ENCODE results near the gene SPECC1L. TPM values are rescaled to one million over a fixed set of nuclear protein-coding genes. Genes with fewer than 3 reads are reported as not detected.

Gene SPECC1L
- total RNA-seq, 1 donor from 2014 or later, result 79.5 TPM

GRCh38 chr22:24442352-24442744 is 171.7 kb downstream of the SPECC1L start:
- peaks cover 19% of the 10 kb centered on the region for H3K4me1 Mint-ChIP-seq (ENCODE audit: unreplicated experiment)
- no peaks in the 10 kb centered on the region for H3K9me3 Mint-ChIP-seq (ENCODE audit: unreplicated experiment)
- H3K27ac Mint-ChIP-seq (ENCODE audit: unreplicated experiment), result no peak overlapping the region
- no peak overlapping the region for H3K4me3 Mint-ChIP-seq (ENCODE audit: unreplicated experiment)
- TF ChIP-seq, protein P1, sequence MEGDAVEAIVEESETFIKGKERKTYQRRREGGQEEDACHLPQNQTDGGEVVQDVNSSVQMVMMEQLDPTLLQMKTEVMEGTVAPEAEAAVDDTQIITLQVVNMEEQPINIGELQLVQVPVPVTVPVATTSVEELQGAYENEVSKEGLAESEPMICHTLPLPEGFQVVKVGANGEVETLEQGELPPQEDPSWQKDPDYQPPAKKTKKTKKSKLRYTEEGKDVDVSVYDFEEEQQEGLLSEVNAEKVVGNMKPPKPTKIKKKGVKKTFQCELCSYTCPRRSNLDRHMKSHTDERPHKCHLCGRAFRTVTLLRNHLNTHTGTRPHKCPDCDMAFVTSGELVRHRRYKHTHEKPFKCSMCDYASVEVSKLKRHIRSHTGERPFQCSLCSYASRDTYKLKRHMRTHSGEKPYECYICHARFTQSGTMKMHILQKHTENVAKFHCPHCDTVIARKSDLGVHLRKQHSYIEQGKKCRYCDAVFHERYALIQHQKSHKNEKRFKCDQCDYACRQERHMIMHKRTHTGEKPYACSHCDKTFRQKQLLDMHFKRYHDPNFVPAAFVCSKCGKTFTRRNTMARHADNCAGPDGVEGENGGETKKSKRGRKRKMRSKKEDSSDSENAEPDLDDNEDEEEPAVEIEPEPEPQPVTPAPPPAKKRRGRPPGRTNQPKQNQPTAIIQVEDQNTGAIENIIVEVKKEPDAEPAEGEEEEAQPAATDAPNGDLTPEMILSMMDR (IDR thresholded peaks at IDR 0.05), result no peak
- DNase-seq (ENCODE audit: extremely low spot score, unreplicated experiment), result no peak
- no peaks in the 10 kb centered on the region for H3K27me3 Mint-ChIP-seq (ENCODE audit: unreplicated experiment)
- H3K36me3 Mint-ChIP-seq (ENCODE audit: unreplicated experiment), result no peaks in the 10 kb centered on the region

DNA sequence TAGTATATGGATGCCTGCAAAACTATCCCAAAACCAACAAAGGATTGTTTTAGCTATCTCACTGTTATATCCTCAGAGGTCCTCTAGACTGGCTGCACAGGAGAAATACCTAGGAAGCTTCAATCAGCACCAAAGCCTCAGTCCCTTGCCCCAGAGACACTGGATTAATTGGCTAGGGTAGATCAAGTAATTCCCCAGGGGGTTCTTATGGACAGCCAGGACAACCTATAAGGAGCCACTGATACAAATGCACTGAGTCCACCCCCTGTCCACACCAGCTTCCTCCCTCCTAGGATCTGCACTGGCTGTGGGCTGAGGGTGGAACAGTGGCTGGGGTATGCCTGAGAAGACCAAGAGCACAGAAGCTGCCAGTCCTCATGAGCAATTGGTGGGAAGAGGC is 173.0 kb downstream of the SPECC1L start:
- H3K27me3 Mint-ChIP-seq (ENCODE audit: unreplicated experiment), result no peaks in the 10 kb centered on the region
- DNase-seq (ENCODE audit: extremely low spot score, unreplicated experiment), result no peak
- H3K27ac Mint-ChIP-seq (ENCODE audit: unreplicated experiment), result no peak overlapping the region
- no peaks in the 10 kb centered on the region for H3K9me3 Mint-ChIP-seq (ENCODE audit: unreplicated experiment)
- peaks cover 10% of the 10 kb centered on the region for H3K4me1 Mint-ChIP-seq (ENCODE audit: unreplicated experiment)
- H3K4me3 Mint-ChIP-seq (ENCODE audit: unreplicated experiment), result no peak overlapping the region
- H3K36me3 Mint-ChIP-seq (ENCODE audit: unreplicated experiment), result no peaks in the 10 kb centered on the region
- TF ChIP-seq, protein P1 (IDR thresholded peaks at IDR 0.05), result no peak

- Mint-ChIP-seq H3K27me3 (ENCODE audit: unreplicated experiment) (no peaks in the 10 kb centered on the region), H3K4me3 (ENCODE audit: unreplicated experiment) (no peak overlapping the region)
Observed at GRCh38 chr22:24444251-24444650, 173.6 kb downstream of the SPECC1L start.

GRCh38 chr22:24444729-24445466 is 174.3 kb downstream of the SPECC1L start:
- no peaks in the 10 kb centered on the region for H3K9me3 Mint-ChIP-seq (ENCODE audit: unreplicated experiment)
- H3K4me3 Mint-ChIP-seq (ENCODE audit: unreplicated experiment), result no peak overlapping the region
- H3K27me3 Mint-ChIP-seq (ENCODE audit: unreplicated experiment), result no peaks in the 10 kb centered on the region
- TF ChIP-seq, protein P1 (IDR thresholded peaks at IDR 0.05), result no peak
- H3K27ac Mint-ChIP-seq (ENCODE audit: unreplicated experiment), result no peak overlapping the region
- no peak for DNase-seq (ENCODE audit: extremely low spot score, unreplicated experiment)
- H3K36me3 Mint-ChIP-seq (ENCODE audit: unreplicated experiment), result no peaks in the 10 kb centered on the region
- peaks cover 10% of the 10 kb centered on the region for H3K4me1 Mint-ChIP-seq (ENCODE audit: unreplicated experiment)

More at GRCh38 chr22:24444251-24444650, 173.6 kb downstream of the SPECC1L start:
- H3K36me3 Mint-ChIP-seq (ENCODE audit: unreplicated experiment), result no peaks in the 10 kb centered on the region
- TF ChIP-seq, protein P1 (IDR thresholded peaks at IDR 0.05), result no peak
- H3K27ac Mint-ChIP-seq (ENCODE audit: unreplicated experiment), result no peak overlapping the region
- peaks cover 10% of the 10 kb centered on the region for H3K4me1 Mint-ChIP-seq (ENCODE audit: unreplicated experiment)
- no peaks in the 10 kb centered on the region for H3K9me3 Mint-ChIP-seq (ENCODE audit: unreplicated experiment)
- DNase-seq (ENCODE audit: extremely low spot score, unreplicated experiment), result no peak

- Mint-ChIP-seq H3K36me3 (ENCODE audit: unreplicated experiment) (no peaks in the 10 kb centered on the region), H3K27me3 (ENCODE audit: unreplicated experiment) (no peaks in the 10 kb centered on the region), H3K27ac (ENCODE audit: unreplicated experiment) (no peak overlapping the region), H3K4me3 (ENCODE audit: unreplicated experiment) (no peak overlapping the region), H3K4me1 (ENCODE audit: unreplicated experiment) (peaks cover 10% of the 10 kb centered on the region), H3K9me3 (ENCODE audit: unreplicated experiment) (no peaks in the 10 kb centered on the region)
- TF ChIP-seq, protein P1 (IDR thresholded peaks at IDR 0.05), result no peak
- no peak for DNase-seq (ENCODE audit: extremely low spot score, unreplicated experiment)
Observed at GRCh38 chr22:24445481-24446259, 175.0 kb downstream of the SPECC1L start.

Data from osteocyte (in vitro differentiated cells).